ENCODE results near the gene PKMYT1. TPM values are rescaled to one million over a fixed set of nuclear protein-coding genes. Genes with fewer than 3 reads are reported as not detected.

The PKMYT1 gene
- total RNA-seq, 1 donor from 2014 or later = 4.3 TPM

GRCh38 chr16:2967721-2968161, 12.5 kb downstream of the PKMYT1 start:
- Mint-ChIP-seq H3K27ac (no peak overlapping the region), H3K36me3 (ENCODE audit: low read depth) (no peaks in the 10 kb centered on the region), H3K27me3 (peaks cover 12% of the 10 kb centered on the region), H3K9me3 (no peaks in the 10 kb centered on the region), H3K4me1 (peaks cover 31% of the 10 kb centered on the region), H3K4me3 (no peak overlapping the region)
- no peak for TF ChIP-seq CTCF (IDR thresholded peaks at IDR 0.05)
- CTCF ChIA-PET = interaction anchor here (1.1 to 1.3 kb wide), 3 partner anchors 60 to 85 kb away, joined by 3 to 5 read pairs (median 3); partner anchors contain the start of gene FLYWCH2
- intact Hi-C loops (cut with micrococcal nuclease) = loop anchor here (2.0 kb wide), 1 partner anchor 53 kb away; the partner anchor contains the start of gene TNFRSF12A
- no peak for ATAC-seq (ENCODE audit: low read depth)
- POLR2A ChIA-PET = interaction anchor here (1.8 kb wide), 1 partner anchor 13 kb away, joined by 10 read pairs; the partner anchor contains the start of gene PKMYT1
- no peak for DNase-seq

DNA sequence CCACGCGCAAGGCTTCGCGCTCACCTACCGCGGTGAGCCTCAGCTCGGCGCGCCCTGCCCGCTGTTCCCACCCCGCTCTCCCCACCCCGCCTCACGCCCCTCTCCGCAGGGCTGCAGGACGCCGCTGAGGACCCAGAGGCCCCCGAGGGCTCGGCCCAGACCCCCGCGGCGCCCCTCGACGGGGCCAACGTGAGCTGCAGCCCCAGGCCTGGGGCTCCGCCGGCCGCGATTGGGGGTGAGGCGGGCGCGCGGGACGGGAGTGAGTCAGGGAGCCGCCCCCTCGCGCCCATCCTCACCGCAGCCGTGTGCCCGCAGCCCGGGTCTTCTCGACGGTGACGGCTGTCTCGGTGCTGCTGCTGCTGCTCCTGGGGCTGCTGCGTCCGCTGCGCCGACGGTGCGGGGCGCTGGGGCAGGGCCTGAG, 13.0 kb downstream of the PKMYT1 start:
- Mint-ChIP-seq H3K27me3 (peaks cover 11% of the 10 kb centered on the region), H3K4me1 (peaks cover 34% of the 10 kb centered on the region), H3K36me3 (ENCODE audit: low read depth) (no peaks in the 10 kb centered on the region), H3K27ac (no peak overlapping the region), H3K4me3 (no peak overlapping the region), H3K9me3 (no peaks in the 10 kb centered on the region)
- intact Hi-C loops (cut with micrococcal nuclease) = no loop called here
- ChIA-PET POLR2A (interaction anchor here (1.8 kb wide), 1 partner anchor 13 kb away, joined by 10 read pairs; the partner anchor contains the start of gene PKMYT1), CTCF (interaction anchor here (1.1 to 1.3 kb wide), 3 partner anchors 61 to 84 kb away, joined by 3 to 5 read pairs (median 3); partner anchors contain the start of gene FLYWCH2)
- no peak for TF ChIP-seq CTCF (IDR thresholded peaks at IDR 0.05)
- ATAC-seq (ENCODE audit: low read depth) = no peak
- DNase-seq = no peak

- H3K36me3 Mint-ChIP-seq (ENCODE audit: low read depth) = no peaks in the 10 kb centered on the region
- no peak overlapping the region for H3K27ac Mint-ChIP-seq
- no peak for TF ChIP-seq CTCF (IDR thresholded peaks at IDR 0.05)
- POLR2A ChIA-PET = interaction anchor here (0.7 to 1.8 kb wide), 2 partner anchors 13 to 14 kb away, joined by 4 to 10 read pairs; partner anchors contain the start of gene PKMYT1
- peaks cover 11% of the 10 kb centered on the region for H3K27me3 Mint-ChIP-seq
- no peak overlapping the region for H3K4me3 Mint-ChIP-seq
- DNase-seq (no peak), ATAC-seq (ENCODE audit: low read depth) (no peak)
- intact Hi-C loops (cut with micrococcal nuclease) = no loop called here
- CTCF ChIA-PET = interaction anchor here (1.1 to 1.3 kb wide), 2 partner anchors 61 to 84 kb away, joined by 3 to 5 read pairs; partner anchors contain the start of gene FLYWCH2
- no peaks in the 10 kb centered on the region for H3K9me3 Mint-ChIP-seq
- peaks cover 38% of the 10 kb centered on the region for H3K4me1 Mint-ChIP-seq
Observed at GRCh38 chr16:2966808-2967191, 13.4 kb downstream of the PKMYT1 start.

DNA sequence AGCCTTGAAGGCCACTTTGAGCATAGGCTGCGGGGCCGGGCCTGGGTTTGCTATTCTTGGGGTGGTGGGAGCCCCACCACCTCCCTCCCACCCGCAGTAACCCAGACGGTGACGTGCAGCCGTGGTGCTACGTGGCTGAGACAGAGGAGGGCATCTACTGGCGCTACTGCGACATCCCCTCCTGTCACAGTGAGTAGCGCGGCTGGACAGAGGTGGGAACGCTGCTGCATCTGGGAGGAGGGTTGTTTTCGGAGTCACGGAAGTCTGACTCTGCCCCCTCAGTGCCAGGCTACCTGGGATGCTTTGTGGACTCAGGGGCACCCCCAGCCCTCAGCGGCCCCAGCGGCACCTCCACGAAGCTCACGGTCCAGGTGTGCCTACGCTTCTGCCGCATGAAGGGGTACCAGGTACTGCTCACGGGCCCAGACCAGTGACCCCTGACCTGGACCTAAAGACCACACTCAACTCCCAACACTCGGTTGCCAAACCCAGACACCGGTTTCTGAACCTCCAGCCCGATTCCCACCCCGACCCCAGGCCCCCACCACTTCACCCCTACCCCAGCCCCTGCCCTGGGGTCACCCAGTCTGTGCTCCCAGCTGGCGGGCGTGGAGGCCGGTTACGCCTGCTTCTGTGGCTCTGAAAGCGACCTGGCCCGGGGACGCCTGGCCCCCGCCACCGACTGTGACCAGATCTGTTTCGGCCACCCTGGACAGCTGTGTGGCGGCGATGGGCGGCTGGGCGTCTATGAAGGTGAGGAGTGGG, 14.0 kb downstream of the PKMYT1 start:
- ATAC-seq (ENCODE audit: low read depth) (no peak), DNase-seq (no peak)
- no peak for TF ChIP-seq CTCF (IDR thresholded peaks at IDR 0.05)
- peaks cover 13% of the 10 kb centered on the region for H3K27me3 Mint-ChIP-seq
- intact Hi-C loops (cut with micrococcal nuclease) = no loop called here
- no peaks in the 10 kb centered on the region for H3K9me3 Mint-ChIP-seq
- CTCF ChIA-PET = interaction anchor here (1.3 kb wide), 1 partner anchor 62 kb away, joined by 5 read pairs; no protein-coding TSS in a partner anchor
- POLR2A ChIA-PET = interaction anchor here (0.7 kb wide), 1 partner anchor 14 kb away, joined by 4 read pairs; no protein-coding TSS in a partner anchor
- peaks cover 40% of the 10 kb centered on the region for H3K4me1 Mint-ChIP-seq
- H3K4me3 Mint-ChIP-seq = no peak overlapping the region
- no peak overlapping the region for H3K27ac Mint-ChIP-seq
- no peaks in the 10 kb centered on the region for H3K36me3 Mint-ChIP-seq (ENCODE audit: low read depth)

Measured in activated B cell treated with CpG ODN at 0.5 μM for 24 hours (primary cell).